HCT116 (cell line): ENCODE measurements around the gene ACSBG1. TPM values are rescaled to one million over a fixed set of nuclear protein-coding genes. Genes with fewer than 3 reads are reported as not detected.

Experiments
- ATAC-seq: fragments of 200-7000 bp; cut with Tn5 transposase; 2 replicates; pipeline ENCODE4 v1.9.1; 2020; ENCODE audit warnings: mild to moderate bottlenecking, moderate library complexity
- Bru-seq: library from RNA; stranded (reverse); fragments of 400-500 nt; gene quantifications from one replicate; lab custom pipeline; 2021; lab: Mats Ljungman, UMichigan
- BruChase-seq, 2 experiments: library from RNA; stranded (reverse); fragments of 400-500 nt; gene quantifications; one replicate each; lab custom pipeline; 2021; lab: Mats Ljungman, UMichigan
- BruUV-seq: library from RNA; stranded (reverse); fragments of 400-500 nt; replicated peaks from 2 replicates; lab custom pipeline; 2021; lab: Mats Ljungman, UMichigan
- CTCF ChIA-PET: fragments of 300-600 bp; sonication (Branson Sonifier 250); formaldehyde crosslinking; loops from one replicate; lab custom pipeline; 2021; ENCODE audit warnings: antibody characterized with exemption; lab: Charles Lee
- POLR2A ChIA-PET: fragments of 300-600, 350-600 bp; sonication (Branson Sonifier 250); formaldehyde crosslinking; loops from one replicate; lab custom pipeline; 2021; ENCODE audit warnings: antibody characterized with exemption; lab: Charles Lee
- RAD21 ChIA-PET, 2 experiments: fragments of 300-600 bp; sonication (Branson Sonifier 250); formaldehyde crosslinking; loops; one replicate each; lab custom pipeline; 2023; ENCODE audit warnings: low total read pairs in 2 of 2; ENCODE audit not compliant: uncharacterized antibody in 2 of 2, unreplicated experiment in 2 of 2, low non-redundant PET in 1 of 2; lab: Charles Lee
- DNase-seq: peaks from one replicate; pipeline ENCODE4 v3.0.0-alpha.2; 2010; ENCODE audit warnings: low read depth, low spot score
- H2AFZ ChIP-seq: fragments of 200-600 bp; shearing (Covaris generic), sonication (generic); 2 replicates; pipeline ENCODE4 v1.6.1; 2017; ENCODE audit warnings: low read depth, mixed run types, mixed read lengths, antibody characterized with exemption, low read length; ENCODE audit not compliant: poor library complexity, severe bottlenecking
- H3K27ac ChIP-seq: 2 replicates; pipeline ENCODE4 v1.5.1; 2012; ENCODE audit warnings: low read depth, low read length
- H3K27me3 ChIP-seq: fragments of 200-600 bp; sonication (generic); 2 replicates; pipeline ENCODE4 v1.6.1; 2016; ENCODE audit warnings: mixed run types, low read length, mixed read lengths; ENCODE audit not compliant: insufficient read depth
- H3K36me3 ChIP-seq, 2 experiments: fragments of 200-500 bp in 1 of 2; fragments of 200-600 bp in 1 of 2; sonication (Bioruptor generic) in 1 of 2; sonication (generic) in 1 of 2; 2 replicates each; pipeline versions ENCODE4 v1.5.1 to v1.6.1; 2014 to 2016; ENCODE audit warnings: low read length in 2 of 2, inconsistent platforms in 1 of 2, mixed read lengths in 1 of 2, mixed run types in 1 of 2; ENCODE audit not compliant: insufficient read depth in 2 of 2, control insufficient read depth in 1 of 2
- H3K4me1 ChIP-seq, 2 experiments: fragments of 200-600 bp in 1 of 2; sonication (generic) in 1 of 2; 2 replicates each; pipeline versions ENCODE4 v1.5.1 to v1.6.1; 2012 to 2017; ENCODE audit warnings: low read length in 2 of 2, inconsistent platforms in 1 of 2, mild to moderate bottlenecking in 1 of 2, mixed read lengths in 1 of 2, mixed run types in 1 of 2, moderate library complexity in 1 of 2; ENCODE audit not compliant: insufficient read depth in 2 of 2, control insufficient read depth in 1 of 2
- H3K4me2 ChIP-seq: fragments of 200-600 bp; sonication (generic); 2 replicates; pipeline ENCODE4 v1.6.1; 2017; ENCODE audit warnings: mixed run types, low read length, mixed read lengths
- H3K4me3 ChIP-seq, 2 experiments: fragments of 200-600 bp in 1 of 2; sonication (generic) in 1 of 2; replicated peaks in 1 of 2; 2 replicates each; pipeline ENCODE4 v1.5.1; 2011 to 2016; ENCODE audit warnings: low read length in 2 of 2, control low read depth in 1 of 2, low read depth in 1 of 2, mild to moderate bottlenecking in 1 of 2, mixed read lengths in 1 of 2, mixed run types in 1 of 2
- H3K79me2 ChIP-seq: fragments of 200-600 bp; sonication (generic); 2 replicates; pipeline ENCODE4 v1.6.1; 2017; ENCODE audit warnings: mild to moderate bottlenecking, mixed run types, low read length, moderate library complexity, mixed read lengths; ENCODE audit not compliant: insufficient read depth
- H3K9ac ChIP-seq: fragments of 200-600 bp; sonication (generic); 2 replicates; pipeline ENCODE4 v1.6.1; 2016; ENCODE audit warnings: low read length, mixed read lengths
- H3K9me2 ChIP-seq: fragments of 200-600 bp; sonication (generic), shearing (Covaris generic); 2 replicates; pipeline ENCODE4 v1.6.1; 2017; ENCODE audit warnings: mixed run types, mild to moderate bottlenecking, moderate library complexity; ENCODE audit not compliant: insufficient read depth
- H3K9me3 ChIP-seq, 2 experiments: fragments of 200-500 bp in 1 of 2; fragments of 200-600 bp in 1 of 2; sonication (Bioruptor generic) in 1 of 2; sonication (generic) in 1 of 2; 2 replicates each; pipeline ENCODE4 v1.6.1; 2014 to 2017; ENCODE audit warnings: low read length in 2 of 2, mixed read lengths in 2 of 2, inconsistent platforms in 1 of 2, low read depth in 1 of 2, mild to moderate bottlenecking in 1 of 2, mixed run types in 1 of 2, moderate library complexity in 1 of 2; ENCODE audit not compliant: control insufficient read depth in 1 of 2, insufficient read depth in 1 of 2
- H4K20me1 ChIP-seq: fragments of 200-600 bp; sonication (generic), shearing (Covaris generic); 2 replicates; pipeline ENCODE4 v1.6.1; 2017; ENCODE audit warnings: mixed run types, mild to moderate bottlenecking, moderate library complexity; ENCODE audit not compliant: insufficient read depth
- ATF3 ChIP-seq: IDR thresholded peaks from 2 replicates; pipeline ENCODE4 v1.6.1; 2012
- CBX3 ChIP-seq: IDR thresholded peaks from 2 replicates; pipeline ENCODE4 v1.6.1; 2012; ENCODE audit warnings: low read depth
- EGR1 ChIP-seq: IDR thresholded peaks from 2 replicates; pipeline ENCODE4 v1.6.1; 2012; ENCODE audit warnings: low read depth
- ELF1 ChIP-seq: IDR thresholded peaks from 2 replicates; pipeline ENCODE4 v1.6.1; 2012; ENCODE audit warnings: low read depth, borderline replicate concordance
- EZH2phosphoT487 ChIP-seq: fragments of 200-600 bp; IDR thresholded peaks from 2 replicates; pipeline ENCODE4 v1.6.1; 2018; ENCODE audit warnings: antibody characterized with exemption, borderline replicate concordance
- FOSL1 ChIP-seq: IDR thresholded peaks from 2 replicates; pipeline ENCODE4 v1.6.1; 2012; ENCODE audit warnings: low read depth
- JUND ChIP-seq: IDR thresholded peaks from 2 replicates; pipeline ENCODE4 v1.6.1; 2012
- POLR2A ChIP-seq: IDR thresholded peaks from 2 replicates; pipeline ENCODE4 v1.7.0; 2011; ENCODE audit warnings: borderline replicate concordance; ENCODE audit not compliant: insufficient read depth, insufficient read length; ENCODE audit errors: extremely low read depth
- POLR2AphosphoS5 ChIP-seq: IDR thresholded peaks from 2 replicates; pipeline ENCODE4 v1.6.1; 2011; ENCODE audit warnings: mild to moderate bottlenecking, low read depth, low read length, moderate library complexity
- RAD21 ChIP-seq: IDR thresholded peaks from 2 replicates; pipeline ENCODE4 v1.6.1; 2012; ENCODE audit warnings: low read depth, mild to moderate bottlenecking
- SIN3A ChIP-seq: IDR thresholded peaks from 2 replicates; pipeline ENCODE4 v1.6.1; 2012; ENCODE audit warnings: low read depth
- SP1 ChIP-seq: IDR thresholded peaks from 2 replicates; pipeline ENCODE4 v1.6.1; 2012; ENCODE audit warnings: low read depth
- SRF ChIP-seq: IDR thresholded peaks from 2 replicates; pipeline ENCODE4 v1.6.1; 2012; ENCODE audit warnings: low read depth
- TCF7L2 ChIP-seq: IDR thresholded peaks from 2 replicates; pipeline ENCODE4 v1.7.0; 2011; ENCODE audit warnings: borderline replicate concordance, inconsistent platforms; ENCODE audit not compliant: insufficient read depth, insufficient read length; ENCODE audit errors: extremely low read depth
- YY1 ChIP-seq: IDR thresholded peaks from 2 replicates; pipeline ENCODE4 v1.6.1; 2011; ENCODE audit warnings: low read length, low read depth, moderate library complexity, mild to moderate bottlenecking; ENCODE audit not compliant: insufficient replicate concordance; ENCODE audit errors: extremely low read depth
- ZBTB33 ChIP-seq: IDR thresholded peaks from 2 replicates; pipeline ENCODE4 v1.6.1; 2011; ENCODE audit warnings: mild to moderate bottlenecking, low read length, moderate library complexity; ENCODE audit not compliant: insufficient replicate concordance; ENCODE audit errors: extremely low read depth
- ZFX ChIP-seq: fragments of 450-650 bp; IDR thresholded peaks from 2 replicates; pipeline ENCODE4 v1.6.1; 2017
- ZNF274 ChIP-seq: fragments of 200-500 bp; sonication (Bioruptor generic); IDR thresholded peaks from 2 replicates; pipeline ENCODE4 v1.6.1; 2014; ENCODE audit warnings: mild to moderate bottlenecking, low read depth, low read length, inconsistent platforms
- intact Hi-C: fragments of 100-400 bp; cut with micrococcal nuclease; formaldehyde crosslinking; loops from 2 replicates; pipeline ENCODE4 v1.10.0; 2022
- long read RNA-seq: library from polyadenylated mRNA; unstranded; transcript quantifications from one replicate; pipeline ENCODE4 v2.0.0, GENCODE V29; 2021; ENCODE audit not compliant: unreplicated experiment
- polyA plus RNA-seq: library from polyadenylated mRNA; unstranded; fragments of >200 nt; gene quantifications from 2 replicates; pipeline ENCODE4 v1.2.1, GENCODE V29; 2012; ENCODE audit warnings: missing spikeins
- total RNA-seq: library from RNA; stranded (reverse); gene quantifications from one replicate; pipeline ENCODE4 v1.2.1, GENCODE V29; 2021; ENCODE audit not compliant: unreplicated experiment
- TF ChIP-seq, protein P1 (sequence below): IDR thresholded peaks from 2 replicates; pipeline ENCODE4 v1.6.1; 2012

ACSBG1 gene, protein sequence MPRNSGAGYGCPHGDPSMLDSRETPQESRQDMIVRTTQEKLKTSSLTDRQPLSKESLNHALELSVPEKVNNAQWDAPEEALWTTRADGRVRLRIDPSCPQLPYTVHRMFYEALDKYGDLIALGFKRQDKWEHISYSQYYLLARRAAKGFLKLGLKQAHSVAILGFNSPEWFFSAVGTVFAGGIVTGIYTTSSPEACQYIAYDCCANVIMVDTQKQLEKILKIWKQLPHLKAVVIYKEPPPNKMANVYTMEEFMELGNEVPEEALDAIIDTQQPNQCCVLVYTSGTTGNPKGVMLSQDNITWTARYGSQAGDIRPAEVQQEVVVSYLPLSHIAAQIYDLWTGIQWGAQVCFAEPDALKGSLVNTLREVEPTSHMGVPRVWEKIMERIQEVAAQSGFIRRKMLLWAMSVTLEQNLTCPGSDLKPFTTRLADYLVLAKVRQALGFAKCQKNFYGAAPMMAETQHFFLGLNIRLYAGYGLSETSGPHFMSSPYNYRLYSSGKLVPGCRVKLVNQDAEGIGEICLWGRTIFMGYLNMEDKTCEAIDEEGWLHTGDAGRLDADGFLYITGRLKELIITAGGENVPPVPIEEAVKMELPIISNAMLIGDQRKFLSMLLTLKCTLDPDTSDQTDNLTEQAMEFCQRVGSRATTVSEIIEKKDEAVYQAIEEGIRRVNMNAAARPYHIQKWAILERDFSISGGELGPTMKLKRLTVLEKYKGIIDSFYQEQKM
- total RNA-seq = 0.71 TPM
- polyA plus RNA-seq = 0.37 and 0.70 TPM in 2 replicates
- Bru-seq, nascent RNA = percentile 15 among the genes with signal in this experiment
- percentile 14 among the genes with signal in this experiment for BruChase-seq, experiment 1, labeled RNA remaining after a 6-hour chase
- percentile 22 among the genes with signal in this experiment for BruChase-seq, experiment 2, labeled RNA remaining after a 2-hour chase
- long read RNA-seq, partial matches to known transcripts = 0 of 1 reads
- long read RNA-seq, other reads (novel, unspliced or antisense) = 1 of 1 reads

GRCh38 chr15:78234515-78235040 is at the start of gene ACSBG1:
TSS of gene ACSBG1 (minus strand) at chr15:78234565. CDS start at chr15:78234501, 64 bp downstream.
- POLR2A ChIA-PET = no interaction called here
- no peak within 1 kb of the TSS for H3K4me3 ChIP-seq
- CTCF ChIA-PET = no interaction called here
- DNase-seq = no peak
- BruUV-seq = no TSS peak
- no peaks in the 10 kb centered on the region for H4K20me1 ChIP-seq
- H3K9me2 ChIP-seq = no peaks in the 10 kb centered on the region
- TF ChIP-seq SRF = no peak
- TF ChIP-seq EGR1 = no peak
- TF ChIP-seq CBX3 = no peak
- no peak for TF ChIP-seq SP1
- TF ChIP-seq, protein P1, sequence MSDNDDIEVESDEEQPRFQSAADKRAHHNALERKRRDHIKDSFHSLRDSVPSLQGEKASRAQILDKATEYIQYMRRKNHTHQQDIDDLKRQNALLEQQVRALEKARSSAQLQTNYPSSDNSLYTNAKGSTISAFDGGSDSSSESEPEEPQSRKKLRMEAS = no peak
- TF ChIP-seq JUND = no peak
- TF ChIP-seq RAD21 = no peak
- TF ChIP-seq POLR2A = no peak
- TF ChIP-seq POLR2AphosphoS5 = no peak
- TF ChIP-seq ELF1 = no peak
- no peak for TF ChIP-seq ZNF274
- no peak for TF ChIP-seq FOSL1
- TF ChIP-seq YY1 = no peak
- no peak for TF ChIP-seq ATF3
- TF ChIP-seq EZH2phosphoT487 = no peak
- TF ChIP-seq ZBTB33 = no peak
- no peak for TF ChIP-seq ZFX
- no peak for TF ChIP-seq SIN3A
- no peak for TF ChIP-seq TCF7L2
- no peak within 1 kb of the TSS for H2AFZ ChIP-seq
- H3K4me2 ChIP-seq = no peak within 1 kb of the TSS
- no peaks in the 10 kb centered on the region for H3K36me3 ChIP-seq
- H3K9me3 ChIP-seq = no peaks in the 10 kb centered on the region
- H3K27ac ChIP-seq = no peak within 1 kb of the TSS
- ATAC-seq = no peak
- no peaks in the 10 kb centered on the region for H3K27me3 ChIP-seq
- H3K79me2 ChIP-seq = no peaks in the 10 kb centered on the region
- no peaks in the 10 kb centered on the region for H3K4me1 ChIP-seq
- no peak within 1 kb of the TSS for H3K9ac ChIP-seq
- RAD21 ChIA-PET = no interaction called here
- intact Hi-C loops = no loop called here
